GM12865 (cell line): ENCODE results near the gene CISD3.

Experiments used
- DNase-seq: peaks from one replicate; pipeline ENCODE4 v3.0.0; 2010; ENCODE audit warnings: low read depth
- H3K4me3 ChIP-seq: 2 replicates; pipeline ENCODE4 v1.5.1; 2011; ENCODE audit warnings: mild to moderate bottlenecking, low read depth, low read length, control low read depth
- CTCF ChIP-seq: IDR thresholded peaks from 2 replicates; pipeline ENCODE4 v1.5.1; 2011; ENCODE audit warnings: low read length, control low read depth, low read depth, inconsistent platforms; ENCODE audit not compliant: insufficient read depth; ENCODE audit errors: missing control alignments

The CISD3 gene

DNA sequence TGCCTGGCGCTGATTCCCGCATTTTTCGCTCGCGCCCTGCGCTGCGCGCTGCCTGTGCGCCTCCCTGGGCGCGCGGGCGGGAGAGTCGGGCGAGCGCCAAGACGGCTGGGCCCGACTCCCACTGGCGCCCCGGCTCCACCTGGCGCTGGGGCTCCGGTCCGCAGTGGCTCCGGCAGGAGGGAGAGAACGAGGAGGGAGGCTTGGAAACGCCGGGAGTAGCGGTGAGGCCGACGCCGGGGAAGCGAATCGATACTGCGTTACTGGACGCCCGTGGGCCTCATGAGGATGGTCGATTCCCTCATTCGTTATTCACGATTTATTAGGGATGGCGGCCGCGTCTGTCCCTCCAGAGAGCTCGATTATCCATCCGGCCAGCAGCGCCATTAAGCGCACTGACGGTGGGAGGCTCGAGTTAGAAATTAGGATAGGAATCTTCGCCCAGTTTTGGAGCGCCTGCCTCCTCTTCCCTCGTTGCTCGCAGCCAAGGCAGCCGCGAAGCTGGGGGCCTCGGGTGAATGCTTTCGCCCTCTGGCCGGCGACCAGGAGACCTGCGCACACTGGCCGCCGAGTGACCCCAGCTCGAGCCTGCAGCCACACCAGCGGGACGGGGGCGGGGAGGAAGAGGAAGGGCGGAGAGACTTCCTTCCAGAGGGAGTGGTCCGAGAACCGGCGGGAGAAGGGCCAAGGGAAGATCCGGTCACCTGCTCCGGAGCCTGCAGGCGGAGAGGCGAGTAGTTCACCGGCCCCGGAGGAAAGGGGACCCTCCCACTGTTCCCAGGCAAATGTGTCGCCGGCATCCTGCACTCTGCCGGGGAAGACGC, 19.3 kb downstream of the CISD3 start:
- DNase-seq: peak; percentile 74
- peak overlapping the region; percentile 59 for H3K4me3 ChIP-seq

DNA sequence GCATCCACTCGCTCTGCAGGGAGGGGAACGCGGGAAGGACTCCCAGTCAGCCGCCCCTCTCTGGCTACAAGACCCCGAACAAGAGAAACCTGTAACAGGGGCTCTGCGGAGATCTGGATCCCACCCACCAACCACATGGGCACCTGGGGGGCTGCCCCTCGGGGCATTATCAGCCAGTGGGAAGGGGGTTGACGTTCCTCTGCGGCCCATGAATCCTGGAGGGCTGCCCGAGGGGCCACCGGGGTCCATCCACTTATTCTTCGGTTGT, 19.8 kb downstream of the CISD3 start:
- DNase-seq: no peak
- H3K4me3 ChIP-seq: peak overlapping the region; percentile 59
- no peak for TF ChIP-seq CTCF

More for the DNA sequence above, 19.3 kb downstream of the CISD3 start:
- TF ChIP-seq CTCF: no peak

GRCh38 chr17:38750312-38751121, 20.4 kb downstream of the CISD3 start:
- DNase-seq: peak; percentile 53
- peak overlapping the region; percentile 59 for H3K4me3 ChIP-seq
- TF ChIP-seq CTCF: no peak

GRCh38 chr17:38751144-38751807, 21.1 kb downstream of the CISD3 start:
- TF ChIP-seq CTCF: no peak
- DNase-seq: no peak
- peak overlapping the region; percentile 59 for H3K4me3 ChIP-seq

- DNase-seq: peak; percentile 90
- TF ChIP-seq CTCF: no peak
- peak overlapping the region; percentile 59 for H3K4me3 ChIP-seq
Observed at GRCh38 chr17:38751808-38752307, 21.7 kb downstream of the CISD3 start.

DNA sequence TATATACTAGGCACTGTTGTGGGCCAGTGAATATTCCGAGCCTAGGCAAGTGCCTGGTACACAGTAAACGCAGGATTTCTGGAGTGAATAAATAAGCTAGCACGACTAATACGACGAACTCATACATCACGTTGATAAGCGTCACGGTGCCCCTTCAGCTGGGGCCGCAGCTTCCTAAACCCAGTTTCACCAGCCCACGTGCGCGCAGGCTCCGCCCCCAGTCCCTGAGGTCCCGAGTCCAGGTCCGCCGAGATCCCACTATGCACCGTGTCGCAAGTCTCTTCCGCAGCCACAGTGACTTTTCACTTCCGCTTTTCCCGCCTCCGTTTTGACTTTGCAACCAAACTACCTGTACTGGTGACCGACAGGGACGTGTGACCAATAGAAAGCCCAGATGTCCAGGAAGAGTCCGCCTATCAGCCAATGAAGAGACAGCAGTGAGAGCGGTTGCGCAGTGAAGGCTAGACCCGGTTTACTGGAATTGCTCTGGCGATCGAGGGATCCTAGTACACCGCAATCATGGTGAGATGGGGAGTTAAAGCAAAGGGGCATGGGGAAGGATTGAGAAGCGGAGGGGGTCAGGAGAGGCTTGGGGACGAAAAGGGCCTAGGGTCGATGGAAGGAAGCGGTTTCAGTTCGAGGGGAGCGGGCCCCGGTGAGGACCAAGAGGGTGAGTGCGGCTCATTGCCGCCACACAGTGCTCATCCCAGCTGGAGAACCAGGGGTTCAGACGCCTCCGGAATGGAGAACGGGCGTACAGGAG, 22.3 kb downstream of the CISD3 start, which contains the start of gene PSMB3:
TSS of gene PSMB3 (plus strand) at position 434 of the 763 bp plus-strand sequence. CDS start at position 520, 86 bp downstream.
- peak within 1 kb of the TSS; percentile 84 for H3K4me3 ChIP-seq
- no peak for TF ChIP-seq CTCF
- DNase-seq: peak; percentile 100
